Uterus (tissue), 2 donors: ENCODE measurements around the gene IVL.

Experiments used
- CTCF ChIP-seq, 4 experiments: fragments of 200-600 bp in 2 of 4; fragments of 450-650 bp in 2 of 4; sonication (generic) in 2 of 4; IDR thresholded peaks; one replicate each; pipeline ENCODE4 v1.5.1; 2016 to 2019; ENCODE audit warnings: antibody characterized with exemption in 4 of 4, mild to moderate bottlenecking in 2 of 4, moderate library complexity in 1 of 4
- POLR2A ChIP-seq, 2 donors: fragments of 450-650 bp; IDR thresholded peaks; one replicate each; pipeline ENCODE4 v1.6.1; 2016; ENCODE audit warnings: antibody characterized with exemption in 2 of 2, mild to moderate bottlenecking in 1 of 2, moderate library complexity in 1 of 2

- TF ChIP-seq CTCF (IDR thresholded peaks at IDR 0.05) (no peak), POLR2A (IDR thresholded peaks at IDR 0.05) (no peak)
Observed at GRCh38 chr1:152888126-152888525, 20.2 kb upstream of the IVL start.
